HG03558 (cell line): ENCODE measurements around the gene ATP6V0A4.
"Not testable (repeated sequence)": the region's sequence is repeated elsewhere in the genome, so short reads cannot be mapped to it uniquely, and the experiment has no call there.

Source experiments
- ATAC-seq: cut with Tn5 transposase; IDR thresholded peaks from one replicate; pipeline ENCODE4 v1.9.1; 2021; ENCODE audit warnings: moderate number of reproducible peaks; ENCODE audit not compliant: unreplicated experiment; ENCODE audit errors: extremely low read depth

Gene ATP6V0A4

GRCh38 chr7:138797715-138798320, at the start of gene ATP6V0A4, which contains the start of gene TMEM213:
Gene ATP6V0A4, minus strand, starts transcription at chr7:138798196. Its CDS starts 26,949 bp downstream, at chr7:138771247.
Gene TMEM213, plus strand, starts transcription at chr7:138797994. Its CDS starts 111 bp downstream, at chr7:138798105.
- ATAC-seq = no peak

GRCh38 chr7:138845711-138846110, 47.7 kb upstream of the ATP6V0A4 start:
- ATAC-seq = no peak

- no peak for ATAC-seq
These were observed 45.9 kb upstream of the ATP6V0A4 start for GRCh38 chr7:138843632-138844580.

- ATAC-seq = no peak
These were observed 44.1 kb upstream of the ATP6V0A4 start for GRCh38 chr7:138842111-138842510.

DNA sequence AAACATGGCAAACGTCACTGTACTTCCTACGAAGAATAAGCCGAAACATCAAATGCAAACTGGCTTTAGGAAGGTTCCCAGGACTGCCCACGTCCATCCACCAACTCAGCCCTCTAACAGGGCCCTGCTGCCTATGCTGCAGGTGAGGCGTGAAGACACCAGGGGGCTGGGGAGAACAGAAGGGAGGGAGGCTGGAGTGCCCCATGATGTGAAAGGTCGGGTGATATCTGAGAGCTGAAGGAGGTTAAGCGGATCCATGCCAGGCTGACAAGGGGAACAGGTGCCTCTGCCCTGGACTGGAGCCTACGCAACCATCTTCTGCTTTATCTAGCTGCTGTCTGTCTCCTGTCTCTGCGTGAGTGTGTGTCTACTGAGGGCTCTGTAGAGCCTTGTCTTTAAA, 40.2 kb upstream of the ATP6V0A4 start:
- ATAC-seq = no peak

- ATAC-seq = no peak
These were observed 39.6 kb upstream of the ATP6V0A4 start for GRCh38 chr7:138837627-138838026.

GRCh38 chr7:138835087-138835486, 37.1 kb upstream of the ATP6V0A4 start:
- no peak for ATAC-seq

GRCh38 chr7:138834583-138834982, 36.6 kb upstream of the ATP6V0A4 start:
- ATAC-seq = no peak

DNA sequence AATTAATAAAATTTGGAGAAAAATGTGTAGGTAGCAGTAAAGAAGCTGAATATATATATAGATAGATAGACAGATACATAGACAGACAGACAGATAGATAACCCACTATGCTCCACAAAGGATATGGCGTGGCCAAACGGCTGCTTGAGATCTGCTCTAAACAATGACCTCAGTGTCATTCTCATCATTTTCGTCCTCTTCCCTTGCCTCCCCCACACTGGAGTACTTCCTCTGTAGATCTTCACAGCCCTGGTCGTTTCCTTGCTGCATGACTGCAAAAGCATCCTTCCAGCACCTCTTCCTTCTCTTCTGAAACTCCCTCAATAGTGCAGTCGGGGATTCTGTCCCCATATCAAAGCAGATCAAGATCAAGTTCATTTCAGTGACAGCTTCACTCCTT, 35.6 kb upstream of the ATP6V0A4 start:
- no peak for ATAC-seq

DNA sequence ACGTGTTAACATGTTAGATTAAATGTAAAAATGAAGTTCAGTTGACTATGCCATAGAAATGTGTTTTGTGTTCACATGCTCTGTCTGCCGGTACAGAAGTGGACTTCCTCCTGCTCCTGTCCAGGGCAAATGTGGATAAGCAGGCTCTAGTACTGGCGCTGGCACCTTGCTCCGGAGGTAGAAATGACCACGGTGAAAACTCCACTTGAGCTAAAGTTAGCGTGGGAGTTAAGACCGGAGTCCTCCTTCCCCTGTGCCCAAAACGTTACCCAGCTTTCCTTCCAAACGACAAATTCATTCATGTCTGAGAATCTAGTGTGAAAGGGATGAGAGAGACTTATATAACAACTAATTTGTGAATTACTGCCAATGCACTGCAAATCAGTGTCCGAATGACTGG, 35.0 kb upstream of the ATP6V0A4 start:
- ATAC-seq = no peak

- ATAC-seq = no peak
These were observed 31.3 kb upstream of the ATP6V0A4 start for GRCh38 chr7:138829335-138829734.

GRCh38 chr7:138828302-138828701, 30.3 kb upstream of the ATP6V0A4 start:
- ATAC-seq = no peak

DNA sequence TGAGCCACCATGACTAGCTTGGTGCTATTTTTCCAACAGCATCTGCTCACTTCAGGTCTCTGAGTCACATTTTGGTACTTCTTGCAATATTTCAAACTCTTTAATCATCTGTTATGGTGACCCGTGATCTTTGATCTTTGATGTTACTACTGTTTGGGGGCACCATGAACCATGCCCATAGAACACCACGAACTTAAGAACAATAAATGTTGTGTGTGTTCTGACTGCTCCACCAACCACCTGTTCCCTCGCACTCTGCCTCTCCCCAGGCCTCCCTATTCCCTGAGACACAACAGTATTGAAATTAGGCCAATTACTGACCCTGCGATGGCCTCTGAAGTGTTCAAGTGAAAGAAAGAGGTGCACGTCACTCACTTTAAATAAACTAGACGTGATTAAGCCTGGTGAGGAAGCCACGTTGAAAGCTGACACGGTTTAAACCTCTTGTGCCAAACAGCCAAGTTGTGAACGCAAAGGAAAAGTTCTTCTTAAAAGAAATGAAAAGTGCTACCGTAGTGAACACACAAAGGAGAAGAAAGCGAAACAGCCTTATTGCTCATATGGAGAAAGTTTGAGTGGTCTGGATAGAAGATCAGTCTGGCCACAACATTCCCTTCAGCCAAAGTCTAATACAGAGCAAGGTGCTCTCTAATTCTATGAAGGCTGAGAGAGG, 27.2 kb upstream of the ATP6V0A4 start:
- ATAC-seq = no peak

DNA sequence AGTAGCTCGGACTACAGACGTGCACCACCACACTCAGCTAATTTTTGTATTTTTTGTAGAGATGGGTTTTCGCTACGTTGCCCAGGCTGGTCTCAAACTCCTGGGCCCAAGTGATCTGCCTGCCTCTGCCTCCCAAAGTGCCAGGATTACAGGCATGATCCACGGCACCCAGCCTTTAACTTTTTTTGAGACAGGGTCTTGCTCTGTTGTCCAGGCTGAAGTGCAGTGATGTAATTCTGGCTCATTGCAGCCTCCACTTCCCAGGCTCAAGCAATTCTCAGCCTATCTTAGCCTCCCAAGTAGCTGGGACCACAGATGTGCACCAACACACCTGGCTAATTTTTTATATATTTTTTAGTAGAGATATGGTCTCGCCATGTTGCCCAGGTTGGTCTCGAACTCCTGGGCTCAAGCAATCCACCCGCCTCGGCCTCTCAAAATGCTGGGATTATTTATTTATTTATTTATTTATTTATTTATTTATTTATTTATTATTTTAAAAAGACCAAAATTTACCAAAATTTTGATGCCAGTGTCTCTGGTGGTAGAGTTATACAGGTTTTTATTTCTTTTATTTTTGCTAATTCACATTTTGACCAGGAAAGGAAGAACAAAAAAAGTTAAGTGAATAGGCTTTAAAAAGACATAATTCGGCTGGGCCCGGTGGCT, 25.0 kb upstream of the ATP6V0A4 start:
- no peak for ATAC-seq

GRCh38 chr7:138821912-138822311, 23.9 kb upstream of the ATP6V0A4 start:
- ATAC-seq = no peak

DNA sequence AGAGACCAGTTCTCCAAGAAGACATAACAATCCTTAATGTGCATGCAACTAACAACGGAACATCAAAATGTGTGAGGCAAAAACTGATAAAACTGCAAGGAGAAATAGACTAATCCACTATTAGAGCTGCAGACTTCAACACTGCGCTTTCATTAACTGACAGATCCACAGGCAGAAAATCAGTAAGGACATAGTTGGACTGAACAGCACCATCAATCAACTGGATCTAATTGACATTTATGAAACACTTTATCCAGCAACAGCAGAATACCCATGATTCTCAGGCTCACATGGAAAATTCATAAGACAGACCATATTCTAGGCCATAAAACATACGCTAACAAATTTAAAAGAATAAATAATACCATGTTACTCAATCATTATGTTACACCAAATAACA, 21.6 kb upstream of the ATP6V0A4 start:
- no peak for ATAC-seq

- no peak for ATAC-seq
These were observed 18.7 kb upstream of the ATP6V0A4 start for GRCh38 chr7:138816650-138817049.

DNA sequence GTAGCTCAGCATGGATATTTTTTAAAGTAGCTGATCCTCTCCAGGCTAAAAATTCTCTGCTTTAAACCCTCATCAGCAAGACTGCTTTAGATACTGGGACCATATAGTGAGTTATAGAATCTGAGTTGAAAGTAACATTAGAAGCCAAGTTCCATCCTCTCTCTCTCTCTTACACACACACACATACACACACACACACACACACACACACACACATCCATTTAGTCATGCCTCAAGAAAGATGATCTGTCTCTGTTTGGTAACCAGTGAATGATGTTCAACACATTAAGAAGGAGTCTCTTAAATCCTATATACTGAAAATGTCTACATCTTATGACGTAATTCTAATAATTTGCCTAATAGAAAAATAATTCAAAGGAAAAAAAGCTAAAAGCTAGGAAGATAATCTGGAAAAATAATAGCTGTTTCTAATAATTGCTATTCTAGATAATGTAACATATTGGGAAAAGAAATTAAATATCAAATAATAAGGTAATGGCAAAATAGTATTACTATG, 16.9 kb upstream of the ATP6V0A4 start:
- ATAC-seq = no peak

DNA sequence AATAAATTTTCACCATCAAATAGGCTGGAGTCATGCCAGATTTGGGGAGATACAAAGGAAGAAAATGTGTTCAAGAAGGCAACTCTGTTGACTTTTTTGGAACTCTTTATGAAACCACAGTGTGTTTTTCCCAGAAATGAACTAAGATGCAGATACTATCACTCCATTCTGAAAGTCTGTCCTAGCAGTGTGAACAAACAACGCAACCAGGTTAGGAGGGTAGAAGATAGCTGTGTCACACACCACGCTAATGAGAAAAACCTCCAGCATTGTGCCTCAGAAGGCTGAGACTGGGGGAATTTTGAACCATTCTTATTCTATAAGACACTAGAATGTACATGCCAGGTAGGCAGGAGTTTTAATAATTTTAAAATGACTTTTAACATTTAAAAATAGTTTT, 15.9 kb upstream of the ATP6V0A4 start:
- ATAC-seq = no peak

DNA sequence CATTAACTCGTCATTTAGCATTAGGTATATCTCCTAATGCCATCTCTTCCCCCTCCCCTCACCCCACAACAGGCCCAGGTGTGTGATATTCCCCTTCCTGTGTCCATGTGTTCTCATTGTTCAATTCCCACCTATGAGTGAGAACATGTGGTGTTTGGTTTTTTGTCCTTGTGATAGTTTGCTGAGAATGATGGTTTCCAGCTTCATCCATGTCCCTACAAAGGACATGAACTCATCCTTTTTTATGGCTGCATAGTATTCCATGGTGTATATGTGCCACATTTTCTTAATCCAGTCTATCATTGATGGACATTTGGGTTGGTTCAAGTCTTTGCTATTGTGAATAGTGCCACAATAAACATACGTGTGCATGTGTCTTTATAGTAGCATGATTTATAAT, 13.3 kb upstream of the ATP6V0A4 start:
- not testable (repeated sequence) for ATAC-seq
